ENCODE measurements around the gene CD28.
"Not testable (repeated sequence)": the region's sequence is repeated elsewhere in the genome, so short reads cannot be mapped to it uniquely, and the experiment has no call there.

CD28 gene

GRCh38 chr2:203693242-203693879 lies 13.1 kb upstream of the CD28 start:
- Histone ChIP-seq H3K9ac (ENCODE audit: low read depth, low read length) (no peak overlapping the region), H3K36me3 (ENCODE audit: insufficient read depth, low read length) (no peaks in the 10 kb centered on the region), H3K9me3 (ENCODE audit: insufficient read depth, low read length, severe bottlenecking) (no peaks in the 10 kb centered on the region), H3K27me3 (ENCODE audit: insufficient read depth, low read length, poor library complexity) (no peaks in the 10 kb centered on the region), H4K20me1 (ENCODE audit: insufficient read depth, low read length) (no peaks in the 10 kb centered on the region), H3K27ac (ENCODE audit: low read length) (no peak overlapping the region), H2AFZ (ENCODE audit: low read depth, low read length) (no peak overlapping the region), H3K79me2 (ENCODE audit: insufficient read depth, low read length) (no peaks in the 10 kb centered on the region), H3K4me3 (ENCODE audit: low read depth in 1 of 2, low read length in 2 of 2) (no peak overlapping the region), H3K4me1 (ENCODE audit: insufficient read depth, low read length) (peaks cover 12% of the 10 kb centered on the region), H3K4me2 (ENCODE audit: insufficient read depth, low read length) (no peak overlapping the region)
- DNase-seq (no peak), ATAC-seq (ENCODE audit: insufficient read depth, low read depth) (no peak)
- TF ChIP-seq, protein P1, sequence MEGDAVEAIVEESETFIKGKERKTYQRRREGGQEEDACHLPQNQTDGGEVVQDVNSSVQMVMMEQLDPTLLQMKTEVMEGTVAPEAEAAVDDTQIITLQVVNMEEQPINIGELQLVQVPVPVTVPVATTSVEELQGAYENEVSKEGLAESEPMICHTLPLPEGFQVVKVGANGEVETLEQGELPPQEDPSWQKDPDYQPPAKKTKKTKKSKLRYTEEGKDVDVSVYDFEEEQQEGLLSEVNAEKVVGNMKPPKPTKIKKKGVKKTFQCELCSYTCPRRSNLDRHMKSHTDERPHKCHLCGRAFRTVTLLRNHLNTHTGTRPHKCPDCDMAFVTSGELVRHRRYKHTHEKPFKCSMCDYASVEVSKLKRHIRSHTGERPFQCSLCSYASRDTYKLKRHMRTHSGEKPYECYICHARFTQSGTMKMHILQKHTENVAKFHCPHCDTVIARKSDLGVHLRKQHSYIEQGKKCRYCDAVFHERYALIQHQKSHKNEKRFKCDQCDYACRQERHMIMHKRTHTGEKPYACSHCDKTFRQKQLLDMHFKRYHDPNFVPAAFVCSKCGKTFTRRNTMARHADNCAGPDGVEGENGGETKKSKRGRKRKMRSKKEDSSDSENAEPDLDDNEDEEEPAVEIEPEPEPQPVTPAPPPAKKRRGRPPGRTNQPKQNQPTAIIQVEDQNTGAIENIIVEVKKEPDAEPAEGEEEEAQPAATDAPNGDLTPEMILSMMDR (IDR thresholded peaks at IDR 0.05; ENCODE audit: borderline replicate concordance, extremely low read depth, low read length, poor library complexity, severe bottlenecking): no peak
- TF ChIP-seq EZH2 (IDR thresholded peaks at IDR 0.05; ENCODE audit: borderline replicate concordance, low read depth, low read length, severe bottlenecking): no peak

DNA sequence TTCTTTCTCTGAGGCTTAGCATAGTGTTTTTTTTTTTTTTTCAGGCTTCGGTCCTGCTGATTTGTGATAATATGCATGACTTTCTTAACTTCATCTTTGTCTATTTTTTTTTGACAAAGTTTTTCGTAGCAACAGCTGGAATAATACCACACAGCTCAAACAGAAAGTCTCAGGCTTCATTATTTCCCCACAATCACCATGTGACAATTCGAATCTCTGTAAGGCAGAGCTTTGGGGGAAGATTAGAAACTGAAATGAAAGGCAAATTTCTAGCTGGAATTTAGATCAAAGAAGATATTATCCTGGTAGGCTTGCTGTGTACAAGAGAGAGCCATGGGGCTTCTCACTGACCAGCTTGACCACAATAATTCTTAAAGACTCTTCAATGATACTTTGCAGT lies 12.2 kb upstream of the CD28 start:
- Histone ChIP-seq H3K27ac (ENCODE audit: low read length) (no peak overlapping the region), H3K9me3 (ENCODE audit: insufficient read depth, low read length, severe bottlenecking) (no peaks in the 10 kb centered on the region), H3K27me3 (ENCODE audit: insufficient read depth, low read length, poor library complexity) (no peaks in the 10 kb centered on the region), H3K36me3 (ENCODE audit: insufficient read depth, low read length) (no peaks in the 10 kb centered on the region), H3K79me2 (ENCODE audit: insufficient read depth, low read length) (no peaks in the 10 kb centered on the region), H3K4me3 (ENCODE audit: low read depth in 1 of 2, low read length in 2 of 2) (no peak overlapping the region), H2AFZ (ENCODE audit: low read depth, low read length) (no peak overlapping the region), H3K4me2 (ENCODE audit: insufficient read depth, low read length) (no peak overlapping the region), H3K4me1 (ENCODE audit: insufficient read depth, low read length) (peaks cover 12% of the 10 kb centered on the region), H4K20me1 (ENCODE audit: insufficient read depth, low read length) (no peaks in the 10 kb centered on the region), H3K9ac (ENCODE audit: low read depth, low read length) (no peak overlapping the region)
- no peak for DNase-seq
- TF ChIP-seq, protein P1 (IDR thresholded peaks at IDR 0.05; ENCODE audit: borderline replicate concordance, extremely low read depth, low read length, poor library complexity, severe bottlenecking): no peak
- no peak for TF ChIP-seq EZH2 (IDR thresholded peaks at IDR 0.05; ENCODE audit: borderline replicate concordance, low read depth, low read length, severe bottlenecking)
- no peak for ATAC-seq (ENCODE audit: insufficient read depth, low read depth)

DNA sequence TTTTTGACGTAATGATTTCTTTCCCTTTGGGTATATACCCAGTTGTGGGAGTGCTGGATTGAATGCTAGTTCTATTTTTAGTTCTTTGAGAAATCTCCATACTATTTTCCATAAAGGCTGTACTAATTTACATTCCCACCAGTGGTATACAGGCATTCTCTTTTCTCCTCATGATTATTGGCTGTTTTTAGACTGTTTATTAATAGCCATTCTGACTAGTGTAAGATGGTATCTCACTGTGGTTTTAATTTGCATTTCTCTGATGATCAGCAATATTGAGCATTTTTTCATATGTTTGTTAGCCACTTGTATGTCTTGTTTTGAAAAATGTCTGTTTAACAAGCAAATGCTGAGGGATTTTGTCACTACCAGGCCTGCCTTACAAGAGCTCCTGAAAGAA lies 9.2 kb upstream of the CD28 start:
- no peak overlapping the region for H3K27ac ChIP-seq (ENCODE audit: low read length)
- H3K79me2 ChIP-seq (ENCODE audit: insufficient read depth, low read length): no peaks in the 10 kb centered on the region
- H3K4me2 ChIP-seq (ENCODE audit: insufficient read depth, low read length): no peak overlapping the region
- H3K36me3 ChIP-seq (ENCODE audit: insufficient read depth, low read length): no peaks in the 10 kb centered on the region
- no peak for TF ChIP-seq EZH2 (IDR thresholded peaks at IDR 0.05; ENCODE audit: borderline replicate concordance, low read depth, low read length, severe bottlenecking)
- TF ChIP-seq, protein P1 (IDR thresholded peaks at IDR 0.05; ENCODE audit: borderline replicate concordance, extremely low read depth, low read length, poor library complexity, severe bottlenecking): no peak
- DNase-seq (no peak), ATAC-seq (ENCODE audit: insufficient read depth, low read depth) (no peak)
- H3K4me1 ChIP-seq (ENCODE audit: insufficient read depth, low read length): no peaks in the 10 kb centered on the region
- no peaks in the 10 kb centered on the region for H3K9me3 ChIP-seq (ENCODE audit: insufficient read depth, low read length, severe bottlenecking)
- no peaks in the 10 kb centered on the region for H4K20me1 ChIP-seq (ENCODE audit: insufficient read depth, low read length)
- H3K27me3 ChIP-seq (ENCODE audit: insufficient read depth, low read length, poor library complexity): no peaks in the 10 kb centered on the region
- no peak overlapping the region for H3K4me3 ChIP-seq (ENCODE audit: low read depth in 1 of 2, low read length in 2 of 2)
- H3K9ac ChIP-seq (ENCODE audit: low read depth, low read length): no peak overlapping the region
- H2AFZ ChIP-seq (ENCODE audit: low read depth, low read length): no peak overlapping the region

DNA sequence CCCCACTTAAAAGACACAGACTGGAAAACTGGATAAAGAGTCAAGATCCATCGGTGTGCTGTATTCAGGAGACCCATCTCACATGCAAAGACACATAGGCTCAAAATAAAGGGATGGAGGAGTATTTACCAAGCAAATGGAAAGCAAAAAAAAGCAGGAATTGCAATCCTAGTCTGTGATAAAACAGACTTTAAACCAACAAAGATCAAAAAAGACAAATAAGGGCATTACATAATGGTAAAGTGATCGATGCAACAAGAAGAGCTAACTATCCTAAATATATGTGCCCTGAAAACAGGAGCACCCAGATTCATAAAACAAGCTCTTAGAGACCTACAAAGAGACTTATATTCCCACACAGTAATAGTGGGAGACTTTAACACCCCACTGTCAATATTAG lies 8.7 kb upstream of the CD28 start:
- not testable (repeated sequence) for H3K27ac ChIP-seq (ENCODE audit: low read length); H4K20me1 ChIP-seq (ENCODE audit: insufficient read depth, low read length); H3K36me3 ChIP-seq (ENCODE audit: insufficient read depth, low read length); H3K79me2 ChIP-seq (ENCODE audit: insufficient read depth, low read length); H3K4me2 ChIP-seq (ENCODE audit: insufficient read depth, low read length); H3K4me3 ChIP-seq (ENCODE audit: low read depth in 1 of 2, low read length in 2 of 2); DNase-seq; ATAC-seq (ENCODE audit: insufficient read depth, low read depth); H2AFZ ChIP-seq (ENCODE audit: low read depth, low read length); H3K9ac ChIP-seq (ENCODE audit: low read depth, low read length); H3K4me1 ChIP-seq (ENCODE audit: insufficient read depth, low read length); H3K9me3 ChIP-seq (ENCODE audit: insufficient read depth, low read length, severe bottlenecking); H3K27me3 ChIP-seq (ENCODE audit: insufficient read depth, low read length, poor library complexity)

- H3K27me3 ChIP-seq (ENCODE audit: insufficient read depth, low read length, poor library complexity); H3K4me3 ChIP-seq (ENCODE audit: low read depth in 1 of 2, low read length in 2 of 2); H4K20me1 ChIP-seq (ENCODE audit: insufficient read depth, low read length); DNase-seq; H3K4me2 ChIP-seq (ENCODE audit: insufficient read depth, low read length); H3K9ac ChIP-seq (ENCODE audit: low read depth, low read length); ATAC-seq (ENCODE audit: insufficient read depth, low read depth); H3K9me3 ChIP-seq (ENCODE audit: insufficient read depth, low read length, severe bottlenecking); H3K79me2 ChIP-seq (ENCODE audit: insufficient read depth, low read length); H3K36me3 ChIP-seq (ENCODE audit: insufficient read depth, low read length); H3K4me1 ChIP-seq (ENCODE audit: insufficient read depth, low read length); H2AFZ ChIP-seq (ENCODE audit: low read depth, low read length); H3K27ac ChIP-seq (ENCODE audit: low read length): not testable (repeated sequence)
Observed at GRCh38 chr2:203698410-203698809, 8.0 kb upstream of the CD28 start.

All from DND-41 (cell line).